ENCODE measurements around the gene SMCO4. TPM values are rescaled to one million over a fixed set of nuclear protein-coding genes. Genes with fewer than 3 reads are reported as not detected.

The SMCO4 gene
- total RNA-seq, 6 experiments from 2014 or later = 43.5 to 106 (median 51.8) TPM

DNA sequence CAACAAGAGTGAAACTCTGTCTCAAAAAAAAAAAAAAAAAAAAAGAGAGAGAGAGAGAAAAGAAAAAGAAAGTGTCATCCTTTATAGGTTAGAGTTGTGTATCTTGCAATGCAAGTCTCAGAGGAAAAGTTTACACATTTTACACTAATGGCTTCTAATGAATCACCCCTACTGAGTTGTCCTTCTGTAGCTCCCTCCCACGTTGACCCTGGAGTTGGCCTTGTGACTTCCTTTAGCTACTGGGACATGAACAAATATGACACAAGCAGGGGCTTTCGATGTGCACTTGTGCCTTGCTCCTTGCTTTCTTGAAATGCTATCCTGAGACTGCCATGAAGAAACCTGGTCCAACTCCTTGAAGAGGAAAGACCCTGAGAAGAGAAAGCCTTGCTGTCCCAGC lies 2.4 kb upstream of the SMCO4 start:
- intact Hi-C loops (cut with DNase I) = no loop called here
- H3K27me3 ChIP-seq = no peaks in the 10 kb centered on the region
- H3K36me3 ChIP-seq = no peaks in the 10 kb centered on the region
- TF ChIP-seq, protein P1, sequence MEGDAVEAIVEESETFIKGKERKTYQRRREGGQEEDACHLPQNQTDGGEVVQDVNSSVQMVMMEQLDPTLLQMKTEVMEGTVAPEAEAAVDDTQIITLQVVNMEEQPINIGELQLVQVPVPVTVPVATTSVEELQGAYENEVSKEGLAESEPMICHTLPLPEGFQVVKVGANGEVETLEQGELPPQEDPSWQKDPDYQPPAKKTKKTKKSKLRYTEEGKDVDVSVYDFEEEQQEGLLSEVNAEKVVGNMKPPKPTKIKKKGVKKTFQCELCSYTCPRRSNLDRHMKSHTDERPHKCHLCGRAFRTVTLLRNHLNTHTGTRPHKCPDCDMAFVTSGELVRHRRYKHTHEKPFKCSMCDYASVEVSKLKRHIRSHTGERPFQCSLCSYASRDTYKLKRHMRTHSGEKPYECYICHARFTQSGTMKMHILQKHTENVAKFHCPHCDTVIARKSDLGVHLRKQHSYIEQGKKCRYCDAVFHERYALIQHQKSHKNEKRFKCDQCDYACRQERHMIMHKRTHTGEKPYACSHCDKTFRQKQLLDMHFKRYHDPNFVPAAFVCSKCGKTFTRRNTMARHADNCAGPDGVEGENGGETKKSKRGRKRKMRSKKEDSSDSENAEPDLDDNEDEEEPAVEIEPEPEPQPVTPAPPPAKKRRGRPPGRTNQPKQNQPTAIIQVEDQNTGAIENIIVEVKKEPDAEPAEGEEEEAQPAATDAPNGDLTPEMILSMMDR (IDR thresholded peaks at IDR 0.05) = no peak
- TF ChIP-seq POLR2A (IDR thresholded peaks at IDR 0.05) = no peak
- ATAC-seq (no peak), DNase-seq (no peak)
- H3K9me3 ChIP-seq = no peaks in the 10 kb centered on the region
- 38% methylated on average over 1 of the region's 2 CpGs for WGBS (ENCODE audit: insufficient coverage, low coverage, low lambda C conversion rate, missing lambda C conversion rate)
- no peak overlapping the region for H3K27ac ChIP-seq
- no peak overlapping the region for H3K4me3 ChIP-seq
- peaks cover 0 to 12% (median 0%) of the 10 kb centered on the region in 4 donors for H3K4me1 ChIP-seq

DNA sequence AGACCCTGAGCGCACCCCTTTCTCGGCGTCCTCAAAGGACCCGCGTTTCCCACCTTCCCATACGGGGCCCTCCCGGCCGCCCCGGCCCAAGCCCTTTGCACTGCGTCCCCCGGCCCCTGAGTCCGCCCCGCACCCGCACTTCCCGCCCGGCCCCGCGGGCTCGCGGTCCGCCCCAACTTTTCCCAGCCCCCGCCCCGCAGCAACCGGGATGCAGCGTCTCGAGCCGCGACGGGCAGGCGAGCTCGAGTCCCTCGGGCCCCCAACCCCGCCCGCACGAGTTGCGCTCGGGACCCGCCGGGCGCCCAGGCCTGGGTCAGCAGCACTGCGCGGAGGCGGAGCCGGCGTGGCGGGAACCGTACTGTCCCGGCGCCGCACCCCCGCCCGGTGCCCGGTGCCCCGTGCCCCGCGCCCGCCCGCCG lies 371 bp downstream of the SMCO4 start:
- intact Hi-C loops (cut with DNase I) = loop anchor here in 1 of 2 donors (5.0 kb wide), 1 partner anchor 61 kb away; no protein-coding TSS in a partner anchor
- no peaks in the 10 kb centered on the region for H3K27me3 ChIP-seq

DNA sequence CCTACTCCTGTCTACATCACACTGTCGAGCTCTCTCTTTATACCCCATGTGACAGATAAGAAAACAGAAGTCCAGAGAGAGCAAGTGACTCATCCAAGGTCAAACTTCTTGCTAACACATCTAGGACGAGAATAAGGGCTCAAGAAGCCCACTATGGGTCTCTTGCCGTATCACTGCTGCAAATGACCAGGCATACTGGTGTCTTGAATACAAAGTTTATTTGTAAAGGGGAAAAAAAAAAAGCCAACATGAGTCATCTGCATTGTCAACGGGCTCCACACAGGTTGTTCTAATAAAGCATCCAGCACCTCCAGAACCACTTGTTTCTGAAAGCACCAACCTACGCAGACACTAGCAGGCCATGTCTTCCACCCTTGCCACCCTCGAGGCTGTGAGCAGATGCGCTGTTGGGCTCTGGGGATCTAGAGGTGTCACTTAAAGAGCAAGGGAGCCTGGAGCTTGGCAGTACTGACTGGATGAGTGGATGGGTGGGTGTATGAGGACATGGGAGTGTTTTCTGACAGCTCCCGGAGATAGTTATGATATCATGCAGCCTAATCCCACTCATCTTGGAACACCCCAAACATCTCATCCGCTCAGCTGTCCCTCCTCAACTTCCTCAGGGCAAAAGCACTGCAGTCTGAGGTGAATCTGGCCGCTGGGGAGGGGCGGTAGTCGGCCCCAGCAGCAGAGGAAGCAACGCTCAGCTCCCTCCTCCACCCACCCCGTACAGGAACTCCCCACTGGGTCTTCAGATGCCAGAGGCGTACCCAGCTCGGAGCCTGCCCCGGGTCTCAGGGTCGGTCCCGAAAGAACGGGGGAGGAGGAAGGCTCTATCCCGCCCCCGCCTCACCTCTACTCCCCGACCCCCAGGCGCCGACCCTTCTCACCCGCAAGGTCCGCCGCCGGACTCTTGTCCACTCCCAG lies 1.0 kb downstream of the SMCO4 start:
- peak overlapping the region; percentile 81 to 87 (median 86) for H3K4me3 ChIP-seq
- no peaks in the 10 kb centered on the region for H3K27me3 ChIP-seq
- ATAC-seq = peak; percentile 53 to 63 (median 56)
- TF ChIP-seq, protein P1 (IDR thresholded peaks at IDR 0.05) = no peak
- peak; percentile 64 for TF ChIP-seq POLR2A (IDR thresholded peaks at IDR 0.05)
- no peaks in the 10 kb centered on the region for H3K9me3 ChIP-seq
- peak overlapping the region; percentile 81 to 93 (median 88) for H3K27ac ChIP-seq
- 5% methylated on average over 7 of the region's 29 CpGs for WGBS (ENCODE audit: insufficient coverage, low coverage, low lambda C conversion rate, missing lambda C conversion rate)
- intact Hi-C loops (cut with DNase I) = loop anchor here in 1 of 2 donors (5.0 kb wide), 1 partner anchor 60 kb away; no protein-coding TSS in a partner anchor
- H3K36me3 ChIP-seq = no peaks in the 10 kb centered on the region
- peak in 2 of 3 donors; percentile 60 to 70 for DNase-seq
- H3K4me1 ChIP-seq = peaks cover 0 to 40% (median 3%) of the 10 kb centered on the region in 4 donors

More for the DNA sequence above, 371 bp downstream of the SMCO4 start:
- no peaks in the 10 kb centered on the region for H3K9me3 ChIP-seq
- peak overlapping the region; percentile 81 to 87 (median 86) for H3K4me3 ChIP-seq
- ATAC-seq (peak; percentile 23 to 63 (median 56)), DNase-seq (peak; percentile 58 to 70 (median 68))
- WGBS (ENCODE audit: insufficient coverage, low coverage, low lambda C conversion rate, missing lambda C conversion rate) = 0% methylated on average over 14 of the region's 59 CpGs
- H3K36me3 ChIP-seq = no peaks in the 10 kb centered on the region
- peak overlapping the region; percentile 81 to 93 (median 88) for H3K27ac ChIP-seq
- H3K4me1 ChIP-seq = peaks cover 0 to 36% (median 3%) of the 10 kb centered on the region in 4 donors
- TF ChIP-seq, protein P1 (IDR thresholded peaks at IDR 0.05) = no peak
- TF ChIP-seq POLR2A (IDR thresholded peaks at IDR 0.05) = no peak

DNA sequence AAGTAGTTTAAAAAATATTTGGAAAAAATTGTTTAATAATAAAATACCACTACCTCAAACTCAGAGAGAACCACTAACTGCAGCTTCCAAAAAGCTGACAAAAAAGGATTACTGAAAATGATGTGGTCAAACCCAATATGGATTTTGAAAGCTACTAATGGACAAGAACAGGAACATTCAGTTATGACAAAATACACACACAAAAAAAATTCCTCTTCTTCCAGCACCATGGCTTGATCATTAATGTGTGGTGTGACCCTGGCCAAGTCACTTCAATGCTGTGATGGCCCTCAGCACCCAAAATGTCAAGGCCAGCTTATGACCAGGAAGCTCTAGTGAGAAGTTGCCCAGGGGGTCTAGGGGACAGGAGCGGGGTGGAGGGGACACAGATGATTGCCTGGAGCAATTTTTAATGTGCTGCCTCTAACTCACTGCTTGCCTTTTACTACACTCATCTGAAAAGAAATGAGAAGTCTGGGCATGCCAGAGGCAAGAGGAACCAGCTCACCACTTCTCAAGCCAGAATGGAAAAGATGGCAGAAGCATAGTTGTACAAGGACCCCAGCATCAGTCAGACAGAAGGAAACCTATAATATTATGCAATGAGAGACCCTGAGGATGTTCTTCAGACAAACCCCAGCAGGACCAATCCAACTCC lies 2.2 kb downstream of the SMCO4 start:
- no peak overlapping the region for H3K4me3 ChIP-seq
- ATAC-seq (no peak), DNase-seq (no peak)
- H3K9me3 ChIP-seq = no peaks in the 10 kb centered on the region
- H3K27ac ChIP-seq = peak overlapping the region in 1 of 3 donors; percentile 1
- intact Hi-C loops (cut with DNase I) = loop anchor here in 1 of 2 donors (5.0 kb wide), 1 partner anchor 59 kb away; no protein-coding TSS in a partner anchor
- peaks cover 0 to 50% (median 9%) of the 10 kb centered on the region in 4 donors for H3K4me1 ChIP-seq
- 100% methylated on average over 1 of the region's 1 CpG for WGBS (ENCODE audit: insufficient coverage, low coverage, low lambda C conversion rate, missing lambda C conversion rate)
- no peaks in the 10 kb centered on the region for H3K27me3 ChIP-seq
- H3K36me3 ChIP-seq = no peaks in the 10 kb centered on the region
- TF ChIP-seq POLR2A (IDR thresholded peaks at IDR 0.05) = no peak
- TF ChIP-seq, protein P1 (IDR thresholded peaks at IDR 0.05) = no peak
